IPS-15b (cell line): ENCODE data around the gene CLIC5.

Source experiments
- H3K27me3 ChIP-seq: one replicate; pipeline ENCODE4 v1.6.1; 2013; ENCODE audit warnings: low read length; ENCODE audit not compliant: control insufficient read depth, insufficient read depth
- H3K36me3 ChIP-seq: one replicate; pipeline ENCODE4 v1.6.1; 2013; ENCODE audit warnings: low read length; ENCODE audit not compliant: control insufficient read depth, insufficient read depth
- H3K4me1 ChIP-seq: one replicate; pipeline ENCODE4 v1.6.1; 2013; ENCODE audit warnings: mild to moderate bottlenecking, low read length; ENCODE audit not compliant: control insufficient read depth, insufficient read depth
- H3K4me3 ChIP-seq: one replicate; pipeline ENCODE4 v1.5.1; 2013; ENCODE audit warnings: low read depth, low read length
- H3K9ac ChIP-seq: one replicate; pipeline ENCODE4 v1.6.1; 2013; ENCODE audit warnings: low read depth, mild to moderate bottlenecking, low read length
- H3K9me3 ChIP-seq: one replicate; pipeline ENCODE4 v1.6.1; 2013; ENCODE audit warnings: mild to moderate bottlenecking, low read length; ENCODE audit not compliant: control insufficient read depth, insufficient read depth

The CLIC5 gene

GRCh38 chr6:45969026-45969425 is 46.6 kb downstream of the CLIC5 start:
- Histone ChIP-seq H3K4me1 (no peaks in the 10 kb centered on the region), H3K27me3 (no peaks in the 10 kb centered on the region), H3K36me3 (no peaks in the 10 kb centered on the region), H3K9me3 (no peaks in the 10 kb centered on the region), H3K9ac (no peak overlapping the region), H3K4me3 (no peak overlapping the region)

GRCh38 chr6:45967363-45967762 is 48.3 kb downstream of the CLIC5 start:
- H3K4me1 ChIP-seq, result no peaks in the 10 kb centered on the region
- H3K9me3 ChIP-seq, result no peaks in the 10 kb centered on the region
- H3K4me3 ChIP-seq, result no peak overlapping the region
- no peak overlapping the region for H3K9ac ChIP-seq
- no peaks in the 10 kb centered on the region for H3K27me3 ChIP-seq
- H3K36me3 ChIP-seq, result no peaks in the 10 kb centered on the region

GRCh38 chr6:45966797-45967196 is 48.9 kb downstream of the CLIC5 start:
- H3K9ac ChIP-seq, result no peak overlapping the region
- no peaks in the 10 kb centered on the region for H3K4me1 ChIP-seq
- no peaks in the 10 kb centered on the region for H3K27me3 ChIP-seq
- H3K4me3 ChIP-seq, result no peak overlapping the region
- H3K36me3 ChIP-seq, result no peaks in the 10 kb centered on the region
- no peaks in the 10 kb centered on the region for H3K9me3 ChIP-seq

GRCh38 chr6:45966340-45966739 is 49.3 kb downstream of the CLIC5 start:
- Histone ChIP-seq H3K4me3 (no peak overlapping the region), H3K27me3 (no peaks in the 10 kb centered on the region), H3K9ac (no peak overlapping the region), H3K9me3 (no peaks in the 10 kb centered on the region), H3K36me3 (no peaks in the 10 kb centered on the region), H3K4me1 (no peaks in the 10 kb centered on the region)

- Histone ChIP-seq H3K27me3 (no peaks in the 10 kb centered on the region), H3K4me3 (no peak overlapping the region), H3K9me3 (no peaks in the 10 kb centered on the region), H3K9ac (no peak overlapping the region), H3K4me1 (no peaks in the 10 kb centered on the region), H3K36me3 (no peaks in the 10 kb centered on the region)
Measured at GRCh38 chr6:45965792-45966191, 49.9 kb downstream of the CLIC5 start.

- Histone ChIP-seq H3K4me3 (no peak overlapping the region), H3K4me1 (no peaks in the 10 kb centered on the region), H3K9ac (no peak overlapping the region), H3K9me3 (no peaks in the 10 kb centered on the region), H3K27me3 (no peaks in the 10 kb centered on the region), H3K36me3 (no peaks in the 10 kb centered on the region)
Measured at GRCh38 chr6:45965007-45965406, 50.7 kb downstream of the CLIC5 start.

- Histone ChIP-seq H3K4me1 (no peaks in the 10 kb centered on the region), H3K9ac (no peak overlapping the region), H3K36me3 (no peaks in the 10 kb centered on the region), H3K27me3 (no peaks in the 10 kb centered on the region), H3K4me3 (no peak overlapping the region), H3K9me3 (no peaks in the 10 kb centered on the region)
Measured at GRCh38 chr6:45964300-45964699, 51.4 kb downstream of the CLIC5 start.

- no peak overlapping the region for H3K4me3 ChIP-seq
- H3K4me1 ChIP-seq, result no peaks in the 10 kb centered on the region
Measured at GRCh38 chr6:45963896-45964295, 51.8 kb downstream of the CLIC5 start.

GRCh38 chr6:45961125-45961524 is 54.5 kb downstream of the CLIC5 start:
- H3K27me3 ChIP-seq, result no peaks in the 10 kb centered on the region
- H3K9ac ChIP-seq, result no peak overlapping the region
- no peaks in the 10 kb centered on the region for H3K9me3 ChIP-seq
- H3K4me3 ChIP-seq, result no peak overlapping the region
- H3K36me3 ChIP-seq, result no peaks in the 10 kb centered on the region
- H3K4me1 ChIP-seq, result peaks cover 5% of the 10 kb centered on the region

More at GRCh38 chr6:45963896-45964295, 51.8 kb downstream of the CLIC5 start:
- Histone ChIP-seq H3K9ac (no peak overlapping the region), H3K9me3 (no peaks in the 10 kb centered on the region), H3K36me3 (no peaks in the 10 kb centered on the region), H3K27me3 (no peaks in the 10 kb centered on the region)

- Histone ChIP-seq H3K9me3 (no peaks in the 10 kb centered on the region), H3K4me1 (peaks cover 7% of the 10 kb centered on the region), H3K9ac (no peak overlapping the region), H3K4me3 (no peak overlapping the region), H3K27me3 (no peaks in the 10 kb centered on the region), H3K36me3 (no peaks in the 10 kb centered on the region)
Measured at GRCh38 chr6:45959534-45960145, 56.0 kb downstream of the CLIC5 start.

GRCh38 chr6:45956663-45957062 is 59.0 kb downstream of the CLIC5 start:
- H3K27me3 ChIP-seq, result no peaks in the 10 kb centered on the region
- no peak overlapping the region for H3K4me3 ChIP-seq
- H3K9me3 ChIP-seq, result no peaks in the 10 kb centered on the region
- no peaks in the 10 kb centered on the region for H3K36me3 ChIP-seq
- H3K4me1 ChIP-seq, result peaks cover 7% of the 10 kb centered on the region
- no peak overlapping the region for H3K9ac ChIP-seq

- no peak overlapping the region for H3K4me3 ChIP-seq
- H3K36me3 ChIP-seq, result no peaks in the 10 kb centered on the region
- no peak overlapping the region for H3K9ac ChIP-seq
- no peaks in the 10 kb centered on the region for H3K9me3 ChIP-seq
- H3K27me3 ChIP-seq, result no peaks in the 10 kb centered on the region
- H3K4me1 ChIP-seq, result peaks cover 7% of the 10 kb centered on the region
Measured at GRCh38 chr6:45956176-45956575, 59.5 kb downstream of the CLIC5 start.
